Measurements from ENCODE around the gene SCP2.

GRCh38 chr1:53020588-53020987 is 93.5 kb downstream of the SCP2 start:
- no peak for TF ChIP-seq CTCF (IDR thresholded peaks at IDR 0.05)
- no peak for TF ChIP-seq POLR2A (IDR thresholded peaks at IDR 0.05)

All from esophagus squamous epithelium (tissue), 4 donors.